GOT3 (cell line): ENCODE results near the gene LSM3.

ENCODE experiments used
- DNase-seq: peaks from one replicate; lab custom pipeline; 2025; ENCODE audit warnings: mixed read lengths; lab: John Stamatoyannopoulos, UW

Gene LSM3

GRCh38 chr3:14157951-14158350 lies 20.7 kb upstream of the LSM3 start:
- no peak for DNase-seq

- no peak for DNase-seq
These were observed 20.2 kb upstream of the LSM3 start for GRCh38 chr3:14158370-14158769.

- no peak for DNase-seq
These were observed 19.2 kb upstream of the LSM3 start for GRCh38 chr3:14159426-14159825.

- DNase-seq: no peak
These were observed 17.3 kb upstream of the LSM3 start for GRCh38 chr3:14161282-14161681.

- DNase-seq: no peak
These were observed 16.4 kb upstream of the LSM3 start for GRCh38 chr3:14162178-14162577.

GRCh38 chr3:14166877-14167603 lies 11.6 kb upstream of the LSM3 start:
- DNase-seq: no peak

- DNase-seq: no peak
These were observed 9.2 kb upstream of the LSM3 start for GRCh38 chr3:14169435-14169834.

- DNase-seq: no peak
These were observed 8.7 kb upstream of the LSM3 start for GRCh38 chr3:14169871-14170270.

- no peak for DNase-seq
These were observed 8.0 kb upstream of the LSM3 start for GRCh38 chr3:14170531-14171159.

GRCh38 chr3:14172496-14172895 lies 6.1 kb upstream of the LSM3 start:
- no peak for DNase-seq

GRCh38 chr3:14174483-14174882 lies 4.1 kb upstream of the LSM3 start:
- no peak for DNase-seq

- DNase-seq: no peak
These were observed 3.1 kb upstream of the LSM3 start for GRCh38 chr3:14175383-14176037.

GRCh38 chr3:14177580-14178246 lies 904 bp upstream of the LSM3 start:
- DNase-seq: no peak

- no peak for DNase-seq
These were observed 473 bp downstream of the LSM3 start for GRCh38 chr3:14179114-14179465.

- DNase-seq: no peak
These were observed 1.2 kb downstream of the LSM3 start for GRCh38 chr3:14179795-14180194.

- no peak for DNase-seq
These were observed 2.6 kb downstream of the LSM3 start for GRCh38 chr3:14181253-14181652.

GRCh38 chr3:14183015-14183577 lies 4.5 kb downstream of the LSM3 start:
- DNase-seq: no peak

- DNase-seq: no peak
These were observed 8.3 kb downstream of the LSM3 start for GRCh38 chr3:14186854-14187458.

- DNase-seq: no peak
These were observed 9.6 kb downstream of the LSM3 start for GRCh38 chr3:14188041-14188754.

- no peak for DNase-seq
These were observed 16.2 kb downstream of the LSM3 start for GRCh38 chr3:14194865-14195264.

GRCh38 chr3:14199641-14200040 lies 21.0 kb downstream of the LSM3 start:
- DNase-seq: no peak
